ENCODE measurements around the gene VPS13A. TPM values are rescaled to one million over a fixed set of nuclear protein-coding genes. Genes with fewer than 3 reads are reported as not detected.
"Not testable (repeated sequence)": the region's sequence is repeated elsewhere in the genome, so short reads cannot be mapped to it uniquely, and the experiment has no call there.

VPS13A gene
- total RNA-seq, 1 experiment from 2014 or later, result 17.5 TPM

DNA sequence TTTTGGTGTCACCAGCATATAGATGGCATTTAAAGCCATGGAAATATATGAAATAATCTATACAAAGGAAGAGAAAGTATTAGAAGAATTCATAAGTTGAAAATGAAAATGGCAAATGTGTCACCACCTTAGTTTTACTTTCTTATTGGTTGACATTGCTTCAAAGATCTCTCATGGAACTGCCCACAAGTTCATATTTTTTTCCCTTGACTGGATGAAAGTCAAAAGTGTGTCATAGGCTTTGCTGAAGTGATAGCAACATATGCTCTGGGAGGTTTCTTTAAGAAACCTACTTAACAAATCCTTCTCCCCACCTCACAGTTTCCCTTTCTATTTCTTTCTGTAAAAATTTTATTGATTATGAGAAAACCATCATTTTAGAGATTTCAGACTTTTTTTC is 127.2 kb downstream of the VPS13A start:
- DNase-seq (ENCODE audit: low read depth), result no peak

DNA sequence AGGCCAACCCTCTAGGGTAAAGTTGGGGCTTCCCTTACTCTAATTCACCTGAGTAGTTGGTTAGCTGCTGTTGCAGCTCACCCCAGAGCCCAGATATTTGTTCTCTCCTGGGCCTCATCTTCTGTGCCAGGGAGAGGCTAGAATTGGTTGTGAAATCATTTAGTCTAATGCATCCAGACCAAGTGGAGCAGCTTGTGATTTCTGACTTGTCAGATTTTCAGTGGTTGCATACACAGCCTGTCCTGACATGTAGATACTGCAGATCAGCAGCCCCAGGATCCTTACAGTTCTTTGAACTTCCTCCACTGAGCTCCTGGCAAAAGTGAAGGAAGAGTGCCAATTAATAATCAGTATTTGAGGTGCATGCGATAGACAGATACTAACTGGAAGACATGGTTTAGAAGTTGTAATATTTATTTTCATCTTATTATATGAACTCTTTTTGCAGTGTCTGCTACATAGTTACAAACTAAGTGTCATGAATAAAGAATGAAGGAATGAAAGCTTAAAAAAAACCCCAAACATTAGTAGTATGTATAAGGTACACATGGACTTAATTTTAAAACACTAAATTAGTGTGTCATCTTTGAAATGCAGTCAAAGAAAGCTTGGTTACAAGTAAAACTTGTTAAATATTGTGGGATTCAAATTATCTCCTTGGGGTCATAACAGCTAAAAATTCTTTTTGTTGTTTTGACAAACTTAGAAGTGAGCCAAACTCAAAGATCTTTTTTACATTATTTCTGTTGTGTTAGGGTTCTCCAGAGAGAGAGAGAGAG is 128.5 kb downstream of the VPS13A start:
- DNase-seq (ENCODE audit: low read depth), result no peak

DNA sequence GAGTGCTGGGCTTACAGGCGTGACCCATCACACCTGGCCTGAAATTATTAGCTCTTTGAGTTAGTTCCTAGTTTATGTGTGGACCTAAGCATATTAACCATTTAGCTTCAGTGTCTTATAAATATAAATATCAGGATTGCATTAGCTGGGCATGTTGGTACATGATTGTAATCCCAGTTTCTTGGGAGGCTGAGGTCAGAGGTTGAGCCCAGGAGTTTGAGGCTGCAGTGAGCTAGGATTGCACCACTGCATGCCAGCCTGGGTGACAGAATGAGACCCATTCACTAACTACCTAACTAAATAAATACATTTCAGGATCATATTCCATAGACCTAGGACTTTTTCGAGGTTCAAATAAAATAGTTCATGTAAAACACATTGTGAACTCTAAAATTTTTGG is 129.8 kb downstream of the VPS13A start:
- DNase-seq (ENCODE audit: low read depth), result no peak

DNA sequence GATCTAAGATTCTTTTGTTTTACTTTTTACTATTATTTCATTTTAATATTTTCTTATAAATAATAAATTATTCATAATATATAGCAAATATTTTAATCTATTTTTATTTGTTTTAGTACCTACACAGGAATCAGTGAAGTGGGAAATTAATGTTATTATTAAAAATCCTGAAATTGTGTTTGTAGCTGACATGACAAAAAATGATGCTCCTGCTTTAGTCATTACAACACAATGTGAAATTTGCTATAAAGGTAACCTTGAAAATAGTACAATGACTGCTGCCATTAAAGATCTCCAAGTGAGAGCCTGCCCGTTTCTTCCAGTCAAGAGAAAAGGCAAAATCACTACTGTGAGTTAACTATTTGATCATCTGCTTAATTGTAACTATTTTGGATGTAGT is 138.7 kb downstream of the VPS13A start:
- no peak for DNase-seq (ENCODE audit: low read depth)

DNA sequence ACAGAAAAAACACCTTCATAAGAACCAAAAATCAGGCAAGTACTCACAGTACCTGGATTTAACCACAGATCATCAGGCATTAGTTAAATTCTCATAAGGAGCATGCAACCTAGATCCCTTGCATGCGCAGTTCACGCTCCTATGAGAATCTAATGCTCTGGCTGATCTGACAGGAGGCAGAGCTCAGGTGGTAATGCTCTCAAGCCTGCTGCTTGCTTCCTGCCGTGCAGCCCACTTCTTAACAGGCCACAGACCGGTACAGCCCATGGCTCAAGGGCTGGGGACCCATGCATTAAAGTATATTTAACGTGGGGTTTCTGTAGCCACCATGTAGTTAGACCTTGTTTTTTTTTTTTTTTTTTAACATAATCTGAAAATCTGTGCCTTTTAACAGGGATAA is 147.7 kb downstream of the VPS13A start:
- no peak for DNase-seq (ENCODE audit: low read depth)

DNA sequence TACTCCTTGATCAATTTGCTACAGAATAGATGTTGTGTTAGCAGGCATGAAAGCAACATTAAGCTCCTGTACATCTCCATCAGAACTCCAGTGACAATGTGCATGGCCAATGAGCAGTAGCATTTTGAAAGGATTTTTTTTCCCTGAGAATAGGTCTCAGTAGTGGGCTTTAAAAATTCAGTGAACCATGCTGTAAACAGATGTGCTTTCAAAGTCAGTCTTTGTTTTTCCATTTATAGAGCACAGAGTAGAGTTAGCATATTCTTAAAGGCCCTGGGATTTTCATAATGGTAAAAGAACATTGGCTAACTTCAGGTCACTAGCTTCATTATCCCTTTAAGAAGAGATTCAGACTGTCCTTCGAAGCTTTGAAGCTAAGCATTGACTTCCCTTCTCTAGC is 150.8 kb downstream of the VPS13A start:
- DNase-seq (ENCODE audit: low read depth), result no peak

DNA sequence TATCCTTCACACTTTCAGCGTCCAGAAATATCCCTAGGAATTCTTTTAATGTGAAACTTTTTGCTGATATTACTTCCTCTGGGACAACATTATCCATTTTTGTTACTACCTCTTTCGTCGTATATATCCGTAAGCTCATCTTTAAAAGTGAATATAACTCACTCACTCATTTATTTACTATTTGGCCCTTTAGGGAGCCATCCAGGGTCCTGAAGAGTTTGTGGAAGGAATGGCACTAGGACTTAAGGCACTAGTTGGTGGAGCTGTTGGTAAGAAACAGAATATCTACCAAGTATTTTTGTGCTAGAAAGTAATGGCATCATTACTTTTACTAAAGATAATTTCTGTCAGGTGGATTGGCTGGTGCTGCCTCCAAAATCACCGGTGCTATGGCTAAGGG is 192.7 kb downstream of the VPS13A start:
- DNase-seq (ENCODE audit: low read depth), result no peak

DNA sequence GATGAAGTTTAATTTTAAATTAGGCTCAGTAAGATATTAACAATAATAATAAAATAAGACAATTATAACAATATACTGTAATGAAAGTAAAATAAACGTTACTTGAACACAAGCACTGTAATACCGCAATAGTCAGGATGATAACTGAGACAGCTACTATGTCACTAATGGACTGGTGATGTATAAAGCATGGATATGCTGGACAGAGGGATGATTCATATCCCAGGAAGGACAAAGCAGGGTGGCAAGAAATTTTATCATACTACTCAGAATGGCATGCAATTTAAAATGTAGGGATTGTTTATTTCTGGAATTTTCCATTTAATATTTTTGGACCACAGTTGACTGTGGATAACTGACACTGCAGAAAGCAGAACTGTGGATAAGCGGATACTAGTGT is 196.9 kb downstream of the VPS13A start:
- no peak for DNase-seq (ENCODE audit: low read depth)

DNA sequence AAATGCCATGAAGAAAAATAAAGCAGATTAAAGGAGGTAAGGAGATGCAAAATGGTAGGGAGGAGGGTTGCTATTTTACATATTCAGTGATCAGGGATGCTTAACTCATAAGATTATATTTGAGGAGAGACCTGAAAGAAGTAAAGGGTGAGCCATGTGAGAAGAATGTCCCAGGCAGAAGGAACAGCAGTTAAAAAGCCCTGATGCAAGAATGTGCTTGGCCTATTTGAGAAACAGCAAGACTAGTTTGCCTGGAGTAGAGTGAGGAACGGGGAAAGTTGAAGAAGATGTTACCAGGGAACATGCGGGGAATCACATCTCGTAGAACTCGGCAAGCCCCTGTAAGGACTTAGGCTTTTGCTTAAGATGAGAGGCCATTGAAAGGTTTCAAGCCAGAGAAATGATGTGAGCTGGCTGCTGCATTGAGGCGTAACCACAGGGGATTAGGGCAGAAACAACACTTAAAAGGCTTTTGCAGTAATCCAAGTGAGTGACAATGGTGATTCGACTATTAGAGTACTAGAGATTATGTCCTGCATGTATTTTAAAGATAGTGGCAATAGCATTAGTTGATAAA is 198.7 kb downstream of the VPS13A start:
- DNase-seq (ENCODE audit: low read depth), result no peak

DNA sequence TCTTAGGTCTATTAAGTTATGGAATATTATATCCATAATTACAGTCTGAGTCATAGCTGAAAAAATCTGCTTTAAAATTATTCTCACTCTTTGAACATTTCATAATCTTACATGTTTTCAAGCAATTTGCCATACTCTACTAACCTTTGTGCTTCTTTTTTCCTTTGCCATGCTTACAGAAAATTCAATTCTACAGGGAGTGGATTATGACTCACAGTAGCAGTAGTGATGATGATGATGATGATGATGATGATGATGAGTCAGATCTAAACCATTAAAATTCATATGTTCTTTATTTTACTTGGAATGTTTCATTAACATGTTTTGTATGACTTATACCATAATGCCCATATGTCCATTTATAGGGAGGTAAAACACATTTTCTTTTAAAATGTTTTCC is 207.1 kb downstream of the VPS13A start:
- peak; percentile 6 for DNase-seq (ENCODE audit: low read depth)

DNA sequence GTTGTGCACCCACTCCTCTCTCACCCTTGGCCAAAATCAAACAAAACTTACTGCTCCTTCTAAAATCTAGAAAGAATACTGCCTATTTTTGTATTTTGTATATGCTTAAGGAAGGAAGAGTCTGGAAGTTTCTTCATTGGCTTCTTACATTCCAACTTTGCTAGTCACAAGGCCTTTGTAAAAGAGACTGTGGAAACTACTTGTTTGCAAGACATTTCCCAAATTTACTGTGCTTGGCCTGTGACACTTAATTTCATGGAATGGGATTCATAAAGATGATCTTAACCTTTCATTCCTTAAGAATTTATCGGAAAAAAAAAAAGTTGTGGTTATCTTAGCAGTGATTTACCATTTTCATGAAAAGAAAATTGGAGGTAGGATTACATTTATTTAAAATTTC is 208.9 kb downstream of the VPS13A start:
- DNase-seq (ENCODE audit: low read depth), result no peak

DNA sequence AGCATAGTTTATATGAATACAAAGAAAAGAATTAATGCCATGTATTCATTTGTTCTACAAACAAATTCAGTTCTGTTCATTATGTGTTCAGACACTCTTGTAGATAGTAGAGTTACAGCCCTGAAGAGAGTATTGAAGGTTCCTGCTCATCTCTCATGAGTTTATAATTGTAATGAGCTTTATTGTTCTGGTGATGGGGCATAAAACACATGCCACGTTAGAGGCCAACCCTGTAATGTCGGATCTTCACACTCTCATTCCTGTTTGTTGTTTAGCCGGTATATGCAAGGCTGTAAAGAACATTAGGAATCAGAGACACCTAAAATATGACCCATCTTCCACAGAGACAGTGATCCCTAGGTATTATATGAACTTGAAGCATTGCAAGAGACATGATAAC is 214.5 kb downstream of the VPS13A start:
- DNase-seq (ENCODE audit: low read depth), result no peak

DNA sequence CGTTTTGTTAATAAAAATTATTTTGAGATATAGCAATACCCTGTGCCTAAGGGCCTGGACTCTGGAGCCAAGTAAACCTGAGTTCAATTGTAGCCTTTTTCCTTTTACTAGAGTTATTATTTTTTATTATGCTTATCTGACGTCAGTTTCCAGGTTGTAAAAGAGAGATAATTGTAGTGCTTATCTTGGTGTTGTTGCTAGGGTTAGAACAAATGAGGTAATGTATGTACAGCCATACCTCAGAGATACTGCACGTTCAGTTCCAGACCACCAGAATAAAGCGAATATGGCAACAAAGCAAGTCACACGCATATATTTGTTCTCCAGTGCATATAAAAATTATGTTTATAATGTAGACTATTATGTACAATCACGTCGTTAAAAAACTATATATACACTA is 215.0 kb downstream of the VPS13A start:
- no peak for DNase-seq (ENCODE audit: low read depth)

DNA sequence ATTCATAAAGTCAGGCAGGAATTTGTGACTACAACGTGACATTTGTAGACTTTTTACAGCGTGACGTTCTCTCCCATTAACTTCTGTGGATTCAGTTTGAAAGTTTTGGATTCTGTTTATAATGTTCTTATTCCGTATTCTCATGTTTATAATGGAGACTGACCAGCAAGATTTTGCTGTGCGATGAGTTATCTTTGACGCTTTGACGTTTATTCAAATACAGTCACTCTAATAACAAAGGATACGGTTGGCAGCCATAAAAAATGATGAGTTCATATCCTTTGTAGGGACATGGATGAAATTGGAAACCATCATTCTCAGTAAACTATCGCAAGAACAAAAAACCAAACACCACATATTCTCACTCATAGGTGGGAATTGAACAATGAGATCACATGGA is 221.2 kb downstream of the VPS13A start:
- not testable (repeated sequence) for DNase-seq (ENCODE audit: low read depth)

DNA sequence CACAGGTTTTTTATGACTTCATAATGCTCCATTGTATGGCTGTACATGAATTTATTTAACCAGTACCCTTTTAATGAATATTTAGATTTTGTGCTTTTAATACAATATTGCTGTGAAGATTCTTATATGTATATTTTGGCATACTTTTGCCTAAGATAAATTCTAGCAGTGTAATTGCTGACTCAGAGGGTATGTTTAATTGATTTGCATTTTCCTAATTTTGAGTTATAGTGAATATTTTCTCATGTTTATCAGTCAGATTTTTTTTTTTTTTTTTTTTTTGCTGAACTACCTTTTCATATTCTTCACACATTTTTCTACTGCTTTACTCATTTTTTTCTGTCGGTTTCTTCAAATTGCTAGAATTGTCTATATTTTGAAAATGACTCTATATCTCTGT is 222.6 kb downstream of the VPS13A start:
- DNase-seq (ENCODE audit: low read depth), result no peak

DNA sequence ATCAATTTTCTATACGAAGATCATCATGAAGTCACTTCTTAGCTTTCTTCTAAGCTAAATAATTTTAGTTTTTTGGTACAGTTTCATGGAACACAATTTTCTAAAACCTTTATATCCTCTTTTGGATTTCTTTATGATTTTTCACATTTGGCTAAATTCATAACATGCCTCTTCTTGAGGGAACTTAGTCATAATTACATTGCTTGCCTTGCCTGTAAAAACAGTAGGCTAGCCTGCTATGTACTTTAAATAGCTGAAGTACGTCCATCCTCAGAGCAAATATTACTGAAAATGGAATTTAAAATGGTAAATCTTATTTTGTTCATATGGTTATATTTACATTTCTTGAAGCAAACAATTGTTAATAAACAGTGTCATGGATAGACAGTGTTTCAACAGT is 225.0 kb downstream of the VPS13A start:
- DNase-seq (ENCODE audit: low read depth), result no peak

DNA sequence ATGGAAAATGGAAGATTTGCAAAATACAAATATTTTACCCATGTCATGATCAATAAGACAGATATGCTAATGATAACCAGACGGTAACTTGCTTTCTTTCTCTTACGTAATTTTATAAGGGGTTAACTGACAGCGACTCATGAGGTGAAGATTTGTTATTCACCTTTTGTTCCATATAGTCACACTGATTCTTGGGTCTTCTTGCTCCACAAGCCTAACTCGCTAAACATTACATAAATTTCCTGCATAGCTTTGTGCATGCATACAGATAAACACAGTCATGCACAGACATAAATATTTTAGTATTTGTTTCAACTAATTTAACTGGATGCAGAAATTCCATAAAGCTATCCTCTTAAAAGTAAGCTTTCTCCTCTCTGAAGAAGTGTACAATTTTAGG is 225.9 kb downstream of the VPS13A start:
- no peak for DNase-seq (ENCODE audit: low read depth)

DNA sequence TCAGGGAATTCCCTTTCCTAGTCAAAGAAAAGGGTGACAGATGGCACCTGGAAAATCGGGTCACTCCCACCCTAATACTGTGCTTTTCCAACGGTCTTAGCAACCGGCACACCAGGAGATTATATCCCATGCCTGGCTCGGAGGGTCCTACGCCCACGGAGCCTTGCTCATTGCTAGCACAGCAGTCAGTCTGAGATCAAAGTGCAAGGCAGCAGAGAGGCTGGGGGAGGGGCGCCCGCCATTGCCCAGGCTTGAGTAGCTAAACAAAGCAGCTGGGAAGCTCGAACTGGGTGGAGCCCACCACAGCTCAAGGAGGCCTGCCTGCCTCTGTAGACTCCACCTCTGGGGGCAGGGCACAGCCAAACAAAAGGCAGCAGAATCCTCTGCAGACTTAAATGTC is 231.2 kb downstream of the VPS13A start:
- DNase-seq (ENCODE audit: low read depth), result not testable (repeated sequence)

DNA sequence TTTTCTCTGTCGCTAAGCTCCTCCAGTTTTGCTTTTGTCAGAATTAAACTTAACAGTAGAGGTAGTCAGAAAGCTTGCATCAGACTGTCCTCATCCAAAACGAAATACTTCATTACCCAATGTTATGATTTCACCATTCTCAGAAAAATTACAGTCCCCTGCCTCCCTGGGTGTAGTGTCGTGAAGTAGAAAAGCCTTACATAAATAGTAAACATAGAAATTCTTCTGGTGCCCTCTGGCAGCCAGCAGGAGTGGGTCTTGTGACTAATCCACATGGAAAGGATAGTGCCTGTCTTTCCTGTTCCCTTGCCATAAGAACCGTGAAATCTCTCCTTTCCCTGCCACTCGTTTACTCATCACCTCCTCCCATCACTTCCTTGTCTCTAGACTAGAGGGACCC is 240.2 kb downstream of the VPS13A start:
- DNase-seq (ENCODE audit: low read depth), result peak; percentile 15

DNA sequence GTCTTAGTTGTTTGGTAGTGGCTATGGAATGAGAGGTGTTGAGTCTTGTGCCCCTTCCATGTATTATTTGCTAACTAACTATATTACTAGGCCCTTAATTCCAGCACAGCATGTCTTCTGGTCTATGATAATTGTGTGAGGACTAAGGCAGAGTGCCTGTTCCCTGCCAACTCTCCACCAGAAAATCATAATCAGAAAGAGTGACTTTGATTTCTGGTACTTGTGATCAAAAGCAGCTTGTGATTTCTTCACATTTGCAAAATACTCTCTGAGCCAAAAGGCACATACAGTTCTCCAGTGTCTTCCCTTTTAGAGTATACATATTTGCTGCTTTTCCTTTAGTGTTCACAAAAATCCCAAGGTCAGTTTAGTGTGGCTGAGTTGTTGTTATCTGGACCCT is 240.9 kb downstream of the VPS13A start:
- no peak for DNase-seq (ENCODE audit: low read depth)

DNA sequence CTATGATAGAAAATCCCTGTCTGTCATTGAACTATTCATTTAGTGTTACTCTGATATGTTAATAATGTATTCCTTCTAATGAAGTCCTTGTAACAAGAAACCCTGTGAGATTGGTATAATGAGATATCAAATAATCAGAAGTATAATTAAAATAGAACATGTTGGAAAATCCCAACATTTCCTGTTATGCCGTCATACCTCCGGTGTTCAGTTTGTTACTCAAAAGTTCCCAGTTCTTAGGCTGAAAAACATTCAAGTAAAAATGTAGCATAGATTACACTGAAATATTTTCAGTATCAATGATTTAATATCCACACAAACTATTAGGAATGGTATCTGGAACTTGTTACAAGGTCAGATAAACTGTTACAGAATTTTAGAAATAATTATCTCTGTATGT is 243.3 kb downstream of the VPS13A start:
- no peak for DNase-seq (ENCODE audit: low read depth)

DNA sequence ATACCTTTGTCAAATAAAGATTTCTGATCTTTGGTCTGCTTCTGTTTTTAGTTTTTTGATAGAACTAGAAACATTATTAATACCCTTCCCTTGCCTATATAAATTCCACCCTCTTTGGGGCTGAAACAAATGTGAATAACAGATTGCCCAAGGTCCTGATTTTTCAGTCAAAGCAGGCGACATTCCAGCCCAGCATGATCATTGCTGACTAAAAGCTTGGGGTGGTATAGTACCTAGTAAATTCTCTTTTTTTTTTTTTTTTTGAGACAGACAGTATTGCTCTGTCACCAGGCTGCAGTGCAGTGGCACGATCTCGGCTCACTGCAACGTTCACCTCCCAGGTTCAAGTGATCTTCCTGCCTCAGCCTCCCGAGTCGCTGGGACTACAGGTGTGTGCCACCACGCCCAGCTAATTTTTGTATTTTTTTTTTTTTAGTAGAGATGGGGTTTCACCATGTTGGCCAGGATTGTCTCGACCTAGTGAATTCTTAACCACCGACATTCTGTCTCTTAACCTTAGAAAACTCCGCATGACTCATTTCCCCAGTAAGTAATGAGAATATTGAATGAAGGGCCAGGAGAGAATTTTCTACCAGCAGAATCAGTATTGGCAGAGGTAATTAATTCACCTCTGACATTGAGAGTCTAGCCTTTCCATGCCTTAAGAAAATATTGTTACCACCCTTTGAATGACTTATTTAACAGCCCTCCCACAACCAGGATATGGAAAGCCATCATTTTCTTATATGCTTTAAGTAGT is 244.4 kb downstream of the VPS13A start:
- no peak for DNase-seq (ENCODE audit: low read depth)

DNA sequence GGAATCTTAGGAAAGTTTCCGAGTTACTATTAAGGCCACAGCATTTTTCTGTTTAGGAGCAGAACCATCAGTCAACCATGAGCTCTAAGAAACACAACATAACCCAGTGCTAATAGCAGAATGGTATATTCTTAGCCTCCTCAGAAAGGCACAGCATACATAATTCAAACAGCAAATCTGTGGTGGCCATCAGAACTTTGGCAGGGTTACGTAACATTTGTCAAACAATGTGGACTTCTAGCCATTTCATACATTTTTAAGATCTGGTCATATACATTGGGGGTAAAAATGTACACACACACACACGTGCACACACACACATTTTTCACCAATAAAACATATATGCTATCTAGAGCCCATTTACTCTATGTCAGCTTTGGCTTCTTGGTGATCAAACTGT is 245.6 kb downstream of the VPS13A start:
- DNase-seq (ENCODE audit: low read depth), result no peak

Data from Daoy (cell line).